ENCODE results near the gene SP4. TPM values are rescaled to one million over a fixed set of nuclear protein-coding genes. Genes with fewer than 3 reads are reported as not detected.
A peak's percentile ranks its signal among the peaks of the same experiment; 100 is the strongest.

The SP4 gene
- total and polyA plus RNA-seq, 5 donors from 2014 or later, result 14.9 to 43.5 (median 16.6) TPM

DNA sequence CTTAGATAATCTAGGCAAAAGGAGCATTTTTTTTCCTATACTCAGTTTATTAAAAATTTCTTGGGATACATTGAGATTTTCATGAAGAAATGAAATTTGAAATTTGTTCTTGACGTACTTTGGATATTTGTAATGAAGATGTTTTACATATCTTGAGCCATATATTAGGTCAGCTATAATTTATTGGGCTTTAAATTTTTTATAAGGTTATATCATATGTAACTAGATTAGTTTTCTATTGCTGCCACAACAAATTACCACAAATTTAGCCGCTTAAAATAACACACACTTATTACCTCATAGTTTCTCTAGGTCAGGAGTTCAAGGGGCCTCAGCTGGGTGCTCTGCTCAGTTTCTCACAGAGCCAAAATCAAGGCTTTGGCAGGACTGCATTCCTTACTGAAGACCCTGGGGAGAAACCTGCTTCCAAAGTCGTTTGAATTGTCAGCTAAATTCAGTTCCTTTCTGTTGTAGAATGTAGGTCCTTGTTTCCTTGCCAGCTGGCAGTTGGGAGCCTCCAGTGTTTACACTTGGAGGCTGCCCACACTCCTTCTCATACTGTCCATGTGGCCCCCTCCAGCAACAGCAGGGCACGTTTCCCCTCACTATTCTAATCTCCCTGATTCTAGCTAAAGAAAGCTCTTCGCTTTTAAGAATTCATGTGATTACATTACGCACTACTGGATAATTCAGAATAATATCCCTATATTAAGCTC is 72.4 kb downstream of the SP4 start:
- peaks cover 28 to 44% of the 10 kb centered on the region in 2 experiments for H3K9me3 ChIP-seq (ENCODE audit: control insufficient read depth in 2 of 2, low read length in 2 of 2)
- Mint-ChIP-seq H3K27ac (no peak overlapping the region), H3K36me3 (peaks cover 76% of the 10 kb centered on the region), H3K4me1 (peaks cover 3 to 11% (median 5%) of the 10 kb centered on the region in 4 donors), H3K27me3 (no peaks in the 10 kb centered on the region), H3K9me3 (peaks cover 0 to 29% (median 12%) of the 10 kb centered on the region in 7 donors), H3K4me3 (no peak overlapping the region)
- H3K4me1 ChIP-seq (ENCODE audit: control insufficient read depth, insufficient read depth, low read length, poor library complexity, severe bottlenecking), result no peaks in the 10 kb centered on the region
- DNase-seq (no peak), ATAC-seq (ENCODE audit: low read depth in 2 of 2) (no peak)
- H3K4me3 ChIP-seq (ENCODE audit: low read depth, low read length), result no peak overlapping the region
- no peak overlapping the region for H3K27ac ChIP-seq (ENCODE audit: insufficient read depth, low read length, poor library complexity, severe bottlenecking)
- no peaks in the 10 kb centered on the region for H3K27me3 ChIP-seq (ENCODE audit: control insufficient read depth, insufficient read depth, low read length)
- H3K36me3 ChIP-seq (ENCODE audit: control insufficient read depth, insufficient read depth, low read length), result peaks cover 64% of the 10 kb centered on the region

DNA sequence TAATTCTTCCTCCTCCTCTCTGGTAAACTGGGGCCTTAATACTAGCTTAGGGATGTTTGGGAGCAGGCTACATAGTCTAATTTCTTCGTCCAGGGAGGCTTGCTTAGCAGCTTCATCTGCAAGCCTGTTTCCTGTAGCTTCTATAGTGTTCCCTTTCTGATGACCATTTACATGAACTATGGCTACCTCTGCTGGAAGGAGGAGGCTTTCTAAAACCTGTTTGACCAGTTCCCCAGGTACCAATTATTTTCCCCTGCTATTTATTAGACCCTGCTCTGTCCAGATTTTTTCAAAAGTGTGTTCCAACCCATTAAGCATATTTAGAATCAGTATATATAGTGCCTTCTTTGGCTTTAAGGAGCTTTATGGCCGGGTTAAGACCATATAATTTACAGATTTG is 76.1 kb downstream of the SP4 start:
- Mint-ChIP-seq H3K27ac (no peak overlapping the region), H3K4me3 (no peak overlapping the region), H3K4me1 (peaks cover 3 to 21% (median 6%) of the 10 kb centered on the region in 4 donors), H3K9me3 (peaks cover 5 to 40% (median 16%) of the 10 kb centered on the region in 7 donors), H3K27me3 (no peaks in the 10 kb centered on the region), H3K36me3 (peaks cover 87% of the 10 kb centered on the region)
- no peak for DNase-seq
- Histone ChIP-seq H3K27ac (ENCODE audit: insufficient read depth, low read length, poor library complexity, severe bottlenecking) (no peak overlapping the region), H3K9me3 (ENCODE audit: control insufficient read depth in 2 of 2, low read length in 2 of 2) (peaks cover 36 to 53% of the 10 kb centered on the region in 2 experiments), H3K4me3 (ENCODE audit: low read depth, low read length) (no peak overlapping the region), H3K27me3 (ENCODE audit: control insufficient read depth, insufficient read depth, low read length) (no peaks in the 10 kb centered on the region), H3K36me3 (ENCODE audit: control insufficient read depth, insufficient read depth, low read length) (peaks cover 85% of the 10 kb centered on the region), H3K4me1 (ENCODE audit: control insufficient read depth, insufficient read depth, low read length, poor library complexity, severe bottlenecking) (no peaks in the 10 kb centered on the region)
- ATAC-seq (ENCODE audit: low read depth in 2 of 2), result no peak

DNA sequence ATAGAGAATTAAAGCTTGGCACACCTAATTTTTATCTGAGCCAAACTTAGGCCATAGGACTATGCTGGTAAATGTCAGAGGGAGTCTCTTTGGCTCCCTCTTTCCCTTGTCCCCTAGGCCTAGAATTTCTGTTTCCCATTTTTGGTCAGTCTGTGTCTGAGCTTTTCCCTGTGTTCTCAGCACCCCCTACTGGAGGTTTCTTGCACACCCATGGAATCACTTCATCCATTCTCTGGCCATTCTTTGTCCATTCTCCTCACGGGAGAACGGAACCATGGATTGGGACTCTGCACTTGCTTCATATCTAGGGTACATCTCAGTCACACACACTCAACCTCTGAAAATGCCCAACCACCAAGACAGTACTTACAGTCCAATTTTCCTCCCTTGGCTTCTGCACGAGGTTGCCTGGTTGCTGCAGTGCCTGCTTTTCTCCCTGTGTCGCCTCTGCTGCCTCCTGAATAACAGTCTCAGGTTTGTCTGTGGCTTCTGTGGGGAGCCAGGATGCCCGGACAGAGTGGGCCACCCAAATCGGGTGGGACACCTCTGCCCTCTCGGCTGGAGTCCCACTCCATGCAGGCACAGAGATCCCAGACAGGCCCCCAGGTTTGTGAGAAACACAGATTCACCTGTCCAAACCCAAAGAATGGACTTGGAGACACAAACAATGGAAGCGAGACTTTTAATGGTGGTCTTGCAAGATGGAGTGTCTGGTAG is 79.9 kb downstream of the SP4 start:
- Histone ChIP-seq H3K36me3 (ENCODE audit: control insufficient read depth, insufficient read depth, low read length) (peaks cover 80% of the 10 kb centered on the region), H3K4me3 (ENCODE audit: low read depth, low read length) (no peak overlapping the region), H3K27ac (ENCODE audit: insufficient read depth, low read length, poor library complexity, severe bottlenecking) (no peak overlapping the region), H3K27me3 (ENCODE audit: control insufficient read depth, insufficient read depth, low read length) (no peaks in the 10 kb centered on the region), H3K4me1 (ENCODE audit: control insufficient read depth, insufficient read depth, low read length, poor library complexity, severe bottlenecking) (no peaks in the 10 kb centered on the region), H3K9me3 (ENCODE audit: control insufficient read depth in 2 of 2, low read length in 2 of 2) (peaks cover 36 to 43% of the 10 kb centered on the region in 2 experiments)
- H3K9me3 Mint-ChIP-seq, result peaks cover 1 to 35% (median 16%) of the 10 kb centered on the region in 7 donors
- no peak overlapping the region for H3K27ac Mint-ChIP-seq
- H3K4me3 Mint-ChIP-seq, result no peak overlapping the region
- DNase-seq, result peak in 1 of 3 donors; percentile 27
- peaks cover 76% of the 10 kb centered on the region for H3K36me3 Mint-ChIP-seq
- no peak for ATAC-seq (ENCODE audit: low read depth in 2 of 2)
- H3K4me1 Mint-ChIP-seq, result peaks cover 0 to 14% (median 4%) of the 10 kb centered on the region in 4 donors
- no peaks in the 10 kb centered on the region for H3K27me3 Mint-ChIP-seq

DNA sequence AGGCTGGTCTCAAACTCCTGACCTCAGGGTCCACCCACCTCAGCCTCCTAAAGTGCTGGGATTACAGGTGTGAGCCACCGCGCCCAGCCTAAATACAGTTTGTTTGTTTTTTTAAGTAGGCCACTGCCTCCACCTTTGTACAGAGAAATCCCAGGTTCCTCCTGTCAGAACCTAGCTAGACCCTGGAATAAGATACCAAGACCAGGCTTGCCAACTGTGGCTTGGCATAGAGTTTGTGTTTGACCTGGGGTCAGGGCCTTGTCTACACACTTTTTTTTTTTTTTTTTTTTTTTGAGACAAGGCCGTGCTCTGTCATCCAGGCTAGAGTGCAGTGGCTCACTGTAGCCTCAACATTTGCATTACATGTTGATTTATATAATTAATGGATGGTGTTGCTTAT is 80.7 kb downstream of the SP4 start:
- ATAC-seq (ENCODE audit: low read depth in 2 of 2), result no peak
- Mint-ChIP-seq H3K4me3 (no peak overlapping the region), H3K36me3 (peaks cover 71% of the 10 kb centered on the region), H3K9me3 (peaks cover 0 to 35% (median 13%) of the 10 kb centered on the region in 7 donors), H3K27ac (no peak overlapping the region), H3K4me1 (peaks cover 0 to 14% (median 5%) of the 10 kb centered on the region in 4 donors), H3K27me3 (no peaks in the 10 kb centered on the region)
- DNase-seq, result no peak
- no peak overlapping the region for H3K4me3 ChIP-seq (ENCODE audit: low read depth, low read length)
- H3K9me3 ChIP-seq (ENCODE audit: control insufficient read depth in 2 of 2, low read length in 2 of 2), result peaks cover 32 to 37% of the 10 kb centered on the region in 2 experiments
- no peak overlapping the region for H3K27ac ChIP-seq (ENCODE audit: insufficient read depth, low read length, poor library complexity, severe bottlenecking)
- H3K4me1 ChIP-seq (ENCODE audit: control insufficient read depth, insufficient read depth, low read length, poor library complexity, severe bottlenecking), result no peaks in the 10 kb centered on the region
- peaks cover 73% of the 10 kb centered on the region for H3K36me3 ChIP-seq (ENCODE audit: control insufficient read depth, insufficient read depth, low read length)
- H3K27me3 ChIP-seq (ENCODE audit: control insufficient read depth, insufficient read depth, low read length), result no peaks in the 10 kb centered on the region

DNA sequence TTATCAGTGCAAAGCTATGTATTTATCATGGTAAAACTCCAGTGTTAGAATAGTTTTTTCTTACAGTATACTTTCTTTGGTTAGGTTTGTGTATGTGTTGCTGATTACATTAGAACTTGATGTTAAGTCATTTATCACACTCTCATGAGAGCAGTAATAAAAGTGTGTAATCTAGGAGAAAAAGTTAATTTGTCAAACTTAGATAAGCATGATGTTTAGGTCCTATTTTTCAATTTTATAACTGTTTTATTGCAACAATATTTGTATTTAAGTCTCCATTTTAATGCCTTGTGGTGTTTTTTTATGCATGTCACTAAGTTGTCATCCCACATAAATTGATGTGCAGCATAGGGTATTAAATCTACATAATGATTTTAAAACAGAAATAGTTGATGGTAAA is 86.2 kb downstream of the SP4 start:
- peaks cover 0 to 2% (median 0%) of the 10 kb centered on the region in 7 donors for H3K9me3 Mint-ChIP-seq
- H3K27ac Mint-ChIP-seq, result no peak overlapping the region
- Histone ChIP-seq H3K36me3 (ENCODE audit: control insufficient read depth, insufficient read depth, low read length) (peaks cover 24% of the 10 kb centered on the region), H3K9me3 (ENCODE audit: control insufficient read depth in 2 of 2, low read length in 2 of 2) (no peaks in the 10 kb centered on the region), H3K4me1 (ENCODE audit: control insufficient read depth, insufficient read depth, low read length, poor library complexity, severe bottlenecking) (no peaks in the 10 kb centered on the region), H3K27ac (ENCODE audit: insufficient read depth, low read length, poor library complexity, severe bottlenecking) (no peak overlapping the region), H3K4me3 (ENCODE audit: low read depth, low read length) (no peak overlapping the region), H3K27me3 (ENCODE audit: control insufficient read depth, insufficient read depth, low read length) (no peaks in the 10 kb centered on the region)
- H3K36me3 Mint-ChIP-seq, result peaks cover 26% of the 10 kb centered on the region
- no peaks in the 10 kb centered on the region for H3K27me3 Mint-ChIP-seq
- ATAC-seq (ENCODE audit: low read depth in 2 of 2) (no peak), DNase-seq (no peak)
- no peak overlapping the region for H3K4me3 Mint-ChIP-seq
- H3K4me1 Mint-ChIP-seq, result peaks cover 0 to 6% (median 4%) of the 10 kb centered on the region in 4 donors

DNA sequence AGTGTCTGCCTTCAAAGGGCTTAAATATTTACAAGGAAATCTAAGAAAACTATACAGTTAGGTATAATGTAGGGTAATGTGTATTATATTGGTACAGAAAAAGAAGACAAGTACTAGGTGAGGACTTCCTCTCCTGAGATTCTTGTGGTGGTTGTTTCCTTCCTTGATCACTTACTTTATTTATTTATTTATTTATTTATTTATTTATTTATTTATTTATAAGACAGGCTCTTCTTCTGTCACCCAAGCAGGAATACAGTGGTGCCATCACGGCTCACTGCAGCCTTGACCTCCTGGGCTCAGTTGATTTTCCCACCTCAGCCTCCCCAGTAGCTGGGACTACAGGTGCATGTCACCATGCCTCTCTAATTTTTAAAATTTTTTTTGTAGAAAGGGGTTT is 96.8 kb downstream of the SP4 start:
- H3K4me3 Mint-ChIP-seq, result no peak overlapping the region
- no peaks in the 10 kb centered on the region for H3K36me3 Mint-ChIP-seq
- no peak overlapping the region for H3K4me3 ChIP-seq (ENCODE audit: low read depth, low read length)
- H3K27me3 ChIP-seq (ENCODE audit: control insufficient read depth, insufficient read depth, low read length), result no peaks in the 10 kb centered on the region
- no peaks in the 10 kb centered on the region for H3K9me3 Mint-ChIP-seq
- no peak overlapping the region for H3K27ac Mint-ChIP-seq
- ATAC-seq (ENCODE audit: low read depth in 2 of 2) (no peak), DNase-seq (no peak)
- no peaks in the 10 kb centered on the region for H3K9me3 ChIP-seq (ENCODE audit: control insufficient read depth in 2 of 2, low read length in 2 of 2)
- H3K4me1 ChIP-seq (ENCODE audit: control insufficient read depth, insufficient read depth, low read length, poor library complexity, severe bottlenecking), result no peaks in the 10 kb centered on the region
- no peaks in the 10 kb centered on the region for H3K4me1 Mint-ChIP-seq
- no peaks in the 10 kb centered on the region for H3K36me3 ChIP-seq (ENCODE audit: control insufficient read depth, insufficient read depth, low read length)
- no peak overlapping the region for H3K27ac ChIP-seq (ENCODE audit: insufficient read depth, low read length, poor library complexity, severe bottlenecking)
- peaks cover 15% of the 10 kb centered on the region for H3K27me3 Mint-ChIP-seq

DNA sequence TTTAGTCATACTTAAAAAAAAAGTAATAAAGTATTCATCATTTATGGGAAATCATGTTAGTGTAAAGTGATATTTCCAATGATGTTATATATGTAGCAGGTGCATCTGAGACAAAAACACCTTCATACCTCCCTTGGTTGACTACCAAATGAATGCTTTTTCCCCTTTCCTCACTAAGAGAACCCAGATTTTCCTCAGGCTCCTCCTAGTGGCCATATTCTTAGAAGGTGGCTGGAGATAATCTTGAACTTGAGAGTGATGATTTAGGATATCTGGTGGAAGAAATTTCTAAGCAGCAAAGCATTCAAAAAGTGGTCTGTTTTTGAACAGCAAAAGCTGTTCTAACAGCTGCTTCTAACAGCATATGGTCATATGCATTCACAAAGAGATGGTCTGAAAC is 98.1 kb downstream of the SP4 start:
- H3K9me3 Mint-ChIP-seq, result peaks cover 0 to 2% (median 0%) of the 10 kb centered on the region in 7 donors
- H3K27ac Mint-ChIP-seq, result no peak overlapping the region
- DNase-seq, result peak in 2 of 3 donors; percentile 11 to 39
- no peak overlapping the region for H3K27ac ChIP-seq (ENCODE audit: insufficient read depth, low read length, poor library complexity, severe bottlenecking)
- H3K4me3 Mint-ChIP-seq, result no peak overlapping the region
- H3K27me3 ChIP-seq (ENCODE audit: control insufficient read depth, insufficient read depth, low read length), result peaks cover 3% of the 10 kb centered on the region
- no peaks in the 10 kb centered on the region for H3K4me1 Mint-ChIP-seq
- no peaks in the 10 kb centered on the region for H3K36me3 Mint-ChIP-seq
- no peak overlapping the region for H3K4me3 ChIP-seq (ENCODE audit: low read depth, low read length)
- no peaks in the 10 kb centered on the region for H3K9me3 ChIP-seq (ENCODE audit: control insufficient read depth in 2 of 2, low read length in 2 of 2)
- no peaks in the 10 kb centered on the region for H3K4me1 ChIP-seq (ENCODE audit: control insufficient read depth, insufficient read depth, low read length, poor library complexity, severe bottlenecking)
- no peak for ATAC-seq (ENCODE audit: low read depth in 2 of 2)
- H3K27me3 Mint-ChIP-seq, result peaks cover 21% of the 10 kb centered on the region
- H3K36me3 ChIP-seq (ENCODE audit: control insufficient read depth, insufficient read depth, low read length), result no peaks in the 10 kb centered on the region

All from CD4-positive, CD25-positive, alpha-beta regulatory T cell (primary cell).